H1 (cell line): Measurements from ENCODE around the gene GRID2. TPM values are rescaled to one million over a fixed set of nuclear protein-coding genes. Genes with fewer than 3 reads are reported as not detected.

ENCODE experiments used
- CTCF ChIA-PET: fragments of 300-600 bp; sonication (Branson Sonifier 250); formaldehyde crosslinking; loops from one replicate; lab custom pipeline; 2021; ENCODE audit not compliant: partially characterized antibody; lab: Charles Lee
- POLR2A ChIA-PET: fragments of 300-600 bp; sonication (Branson Sonifier 250); formaldehyde crosslinking; loops from one replicate; lab custom pipeline; 2021; ENCODE audit warnings: inconsistent platforms; ENCODE audit not compliant: partially characterized antibody; lab: Charles Lee
- DNase-seq, 2 experiments: peaks; one replicate each; pipeline versions ENCODE4 v3.0.0 to v3.0.0-alpha.2; 2010 to 2022; ENCODE audit warnings: low spot score in 2 of 2, low read depth in 1 of 2, mixed read lengths in 1 of 2
- FAIRE-seq: peaks from 2 replicates; lab custom pipeline; 2011; peaks lifted over from hg19 to GRCh38; lab: Jason Lieb, UNC
- H2AFZ ChIP-seq: 2 replicates; pipeline ENCODE4 v1.8.1; 2012; ENCODE audit warnings: low read length, inconsistent platforms
- H2AK5ac ChIP-seq: 2 replicates; pipeline ENCODE4 v1.6.1; 2013; ENCODE audit warnings: low read depth, low read length
- H2BK120ac ChIP-seq: replicated peaks from 2 replicates; pipeline ENCODE3; 2013; ENCODE audit warnings: low read depth, low read length, inconsistent platforms
- H2BK12ac ChIP-seq: 2 replicates; pipeline ENCODE4 v1.6.1; 2013; ENCODE audit warnings: low read depth, low read length
- H2BK15ac ChIP-seq: 2 replicates; pipeline ENCODE4 v1.6.1; 2013; ENCODE audit warnings: low read length
- H2BK20ac ChIP-seq: 2 replicates; pipeline ENCODE4 v1.6.1; 2013; ENCODE audit warnings: low read length
- H2BK5ac ChIP-seq: 2 replicates; pipeline ENCODE4 v1.6.1; 2013; ENCODE audit warnings: low read depth, low read length
- H3K14ac ChIP-seq: 2 replicates; pipeline ENCODE4 v1.6.1; 2013; ENCODE audit warnings: inconsistent platforms; ENCODE audit not compliant: insufficient read length
- H3K18ac ChIP-seq: 2 replicates; pipeline ENCODE4 v1.6.1; 2013; ENCODE audit warnings: low read length; ENCODE audit errors: extremely low read depth
- H3K23ac ChIP-seq: 2 replicates; pipeline ENCODE4 v1.6.1; 2013; ENCODE audit warnings: inconsistent platforms; ENCODE audit not compliant: insufficient read length
- H3K23me2 ChIP-seq: 2 replicates; pipeline ENCODE4 v1.6.1; 2013; ENCODE audit warnings: low read depth, low read length
- H3K27ac ChIP-seq: 2 replicates; pipeline ENCODE4 v1.6.1; 2011; ENCODE audit warnings: low read depth, low read length, inconsistent platforms
- H3K27me3 ChIP-seq, 4 experiments: replicated peaks in 1 of 4; 1 replicate in 1 of 4; 2 replicates in 3 of 4; pipeline versions ENCODE4 v1.6.1 to v1.8.1; 2011 to 2013; ENCODE audit warnings: low read length in 3 of 4, mild to moderate bottlenecking in 3 of 4, inconsistent platforms in 2 of 4, mixed read lengths in 2 of 4, moderate library complexity in 1 of 4; ENCODE audit not compliant: control insufficient read depth in 3 of 4, insufficient read depth in 3 of 4; ENCODE audit errors: extremely low read depth in 1 of 4
- H3K36me3 ChIP-seq, 4 experiments: 2 replicates each; pipeline versions ENCODE4 v1.6.1 to v1.8.1; 2011 to 2013; ENCODE audit warnings: mild to moderate bottlenecking in 4 of 4, low read length in 3 of 4, moderate library complexity in 2 of 4, control low read depth in 1 of 4, inconsistent platforms in 1 of 4; ENCODE audit not compliant: insufficient read depth in 4 of 4, control insufficient read depth in 2 of 4
- H3K4ac ChIP-seq: replicated peaks from 2 replicates; pipeline ENCODE3; 2013; ENCODE audit warnings: low read length, low read depth, mixed read lengths, inconsistent platforms; ENCODE audit not compliant: insufficient read length
- H3K4me1 ChIP-seq, 4 experiments: replicated peaks in 1 of 4; 1 replicate in 1 of 4; 2 replicates in 3 of 4; pipeline versions ENCODE4 v1.6.1 to v1.8.1; 2011 to 2013; ENCODE audit warnings: low read length in 3 of 4, inconsistent platforms in 2 of 4, mixed read lengths in 1 of 4; ENCODE audit not compliant: insufficient read depth in 4 of 4, control insufficient read depth in 3 of 4
- H3K4me2 ChIP-seq, 2 experiments: 2 replicates each; pipeline versions ENCODE4 v1.6.1 to v1.8.1; 2011 to 2013; ENCODE audit warnings: low read depth in 2 of 2, low read length in 2 of 2, control low read depth in 1 of 2, inconsistent platforms in 1 of 2, mild to moderate bottlenecking in 1 of 2; ENCODE audit not compliant: insufficient read depth in 1 of 2
- H3K4me3 ChIP-seq, 4 experiments: fragments of 200-600, 300-600 bp in 1 of 4; sonication (generic), shearing (Covaris generic), sonication (Bioruptor Twin) in 1 of 4; 2 replicates each; pipeline versions ENCODE4 v1.5.1 to v1.8.1; 2011 to 2016; ENCODE audit warnings: low read length in 4 of 4, low read depth in 3 of 4, control low read depth in 2 of 4, inconsistent platforms in 2 of 4, mild to moderate bottlenecking in 2 of 4, mixed read lengths in 1 of 4, moderate library complexity in 1 of 4; ENCODE audit not compliant: insufficient read depth in 2 of 4; ENCODE audit errors: extremely low read depth in 1 of 4
- H3K56ac ChIP-seq: replicated peaks from 2 replicates; pipeline ENCODE3; 2013; ENCODE audit warnings: low read depth, mild to moderate bottlenecking, mixed read lengths, low read length, inconsistent platforms; ENCODE audit not compliant: insufficient read length
- H3K79me1 ChIP-seq: 2 replicates; pipeline ENCODE4 v1.6.1; 2013; ENCODE audit warnings: low read depth, low read length, control low read depth
- H3K79me2 ChIP-seq, 2 experiments: 2 replicates each; pipeline versions ENCODE4 v1.6.1 to v1.8.1; 2012 to 2013; ENCODE audit warnings: low read length in 2 of 2, mild to moderate bottlenecking in 2 of 2, inconsistent platforms in 1 of 2; ENCODE audit not compliant: insufficient read depth in 2 of 2, control insufficient read depth in 1 of 2
- H3K9ac ChIP-seq, 4 experiments: replicated peaks in 1 of 4; 1 replicate in 1 of 4; 2 replicates in 3 of 4; pipeline versions ENCODE4 v1.6.1 to v1.8.1; 2011 to 2013; ENCODE audit warnings: low read depth in 3 of 4, low read length in 3 of 4, control low read depth in 2 of 4, mild to moderate bottlenecking in 2 of 4, moderate library complexity in 2 of 4, inconsistent platforms in 1 of 4; ENCODE audit errors: extremely low read depth in 1 of 4
- H3K9me3 ChIP-seq, 2 experiments: 2 replicates each; pipeline versions ENCODE4 v1.6.1 to v1.8.1; 2012 to 2013; ENCODE audit warnings: mild to moderate bottlenecking in 2 of 2, moderate library complexity in 2 of 2, control low read depth in 1 of 2, inconsistent platforms in 1 of 2, low read depth in 1 of 2, low read length in 1 of 2, mixed read lengths in 1 of 2; ENCODE audit not compliant: insufficient read depth in 2 of 2
- H4K20me1 ChIP-seq, 2 experiments: replicated peaks in 1 of 2; 2 replicates each; pipeline versions ENCODE3 to v1.8.1; 2011 to 2013; ENCODE audit warnings: inconsistent platforms in 2 of 2, low read length in 2 of 2, mild to moderate bottlenecking in 1 of 2; ENCODE audit not compliant: insufficient read depth in 2 of 2, control insufficient read depth in 1 of 2
- H4K5ac ChIP-seq: 2 replicates; pipeline ENCODE4 v1.6.1; 2013; ENCODE audit warnings: low read length, low read depth, mixed read lengths, inconsistent platforms; ENCODE audit not compliant: insufficient read length
- H4K8ac ChIP-seq: 2 replicates; pipeline ENCODE4 v1.8.0; 2013; ENCODE audit warnings: mild to moderate bottlenecking, moderate library complexity, low read length, inconsistent platforms; ENCODE audit not compliant: insufficient read depth; ENCODE audit errors: extremely low read depth
- H4K91ac ChIP-seq: replicated peaks from 2 replicates; pipeline ENCODE3; 2013; ENCODE audit warnings: low read length, mixed read lengths, inconsistent platforms; ENCODE audit not compliant: insufficient read length
- BACH1 ChIP-seq: IDR thresholded peaks from 2 replicates; pipeline ENCODE4 v1.6.1; 2012; ENCODE audit warnings: low read length, improper control_type of control experiment
- BCL11A ChIP-seq, 2 experiments: IDR thresholded peaks; one replicate each; pipeline ENCODE4 v1.6.1; 2011; ENCODE audit warnings: low read depth in 2 of 2, low read length in 2 of 2, mild to moderate bottlenecking in 2 of 2
- CTBP2 ChIP-seq: IDR thresholded peaks from 2 replicates; pipeline ENCODE4 v1.7.0; 2011; ENCODE audit warnings: borderline replicate concordance, mild to moderate bottlenecking, moderate library complexity, mixed read lengths, low read length; ENCODE audit not compliant: insufficient read depth, insufficient read length
- EGR1 ChIP-seq: IDR thresholded peaks from 2 replicates; pipeline ENCODE4 v1.6.1; 2011; ENCODE audit warnings: low read depth, low read length, borderline replicate concordance
- GTF2F1 ChIP-seq: IDR thresholded peaks from 2 replicates; pipeline ENCODE4 v1.6.1; 2012; ENCODE audit warnings: low read depth, low read length, improper control_type of control experiment, borderline replicate concordance
- JUND ChIP-seq: IDR thresholded peaks from 2 replicates; pipeline ENCODE4 v1.6.1; 2011; ENCODE audit warnings: mild to moderate bottlenecking, improper control_type of control experiment, low read length
- RFX5 ChIP-seq: IDR thresholded peaks from 2 replicates; pipeline ENCODE4 v1.6.1; 2011; ENCODE audit warnings: low read depth, low read length, improper control_type of control experiment, borderline replicate concordance
- RXRA ChIP-seq: IDR thresholded peaks from 2 replicates; pipeline ENCODE4 v1.6.1; 2011; ENCODE audit warnings: low read depth, mild to moderate bottlenecking, low read length, moderate library complexity; ENCODE audit not compliant: insufficient read depth
- SP4 ChIP-seq: IDR thresholded peaks from 2 replicates; pipeline ENCODE4 v1.6.1; 2012; ENCODE audit warnings: low read length, inconsistent platforms
- TAF7 ChIP-seq: optimal IDR thresholded peaks from 2 replicates; pipeline ENCODE3; 2011; ENCODE audit warnings: low read depth, mild to moderate bottlenecking, inconsistent platforms, low read length, moderate library complexity, borderline replicate concordance
- YY1 ChIP-seq: IDR thresholded peaks from 2 replicates; pipeline ENCODE4 v1.6.1; 2011; ENCODE audit warnings: low read depth, mild to moderate bottlenecking, low read length
- ZNF274 ChIP-seq: IDR thresholded peaks from 2 replicates; pipeline ENCODE4 v1.7.0; 2012; ENCODE audit warnings: low read length, borderline replicate concordance; ENCODE audit errors: extremely low read depth
- WGBS, 2 experiments: shearing (Covaris generic) in 1 of 2; methylation state at CpG; one replicate each; pipeline versions ENCODE4 v1.1.6 to v1.1.7; 2013 to 2015; ENCODE audit warnings: low lambda C conversion rate in 2 of 2, mixed read lengths in 2 of 2, inconsistent platforms in 1 of 2, low coverage in 1 of 2, missing lambda C conversion rate in 1 of 2; ENCODE audit not compliant: insufficient replicate concordance in 2 of 2, insufficient coverage in 1 of 2, insufficient read length in 1 of 2; ENCODE audit errors: extremely low coverage in 1 of 2, missing lambda C conversion rate in 1 of 2; 5-methylcytosine and 5-hydroxymethylcytosine counted together
- polyA plus RNA-seq, 7 experiments: library from polyadenylated mRNA; depleted of rRNA in 3 of 7; stranded (reverse) in 5 of 7; unstranded in 2 of 7; fragments of >200 nt in 5 of 7; fragments of 200-250 nt in 2 of 7; gene quantifications; 1 replicate in 5 of 7; 2 replicates in 1 of 7; 4 replicates in 1 of 7; pipeline versions ENCODE4 v1.2.1 to v1.2.3, GENCODE V29; 2011 to 2013; ENCODE audit warnings: missing spikeins in 2 of 7, mixed read lengths in 2 of 7
- total RNA-seq: library from RNA; stranded (reverse); fragmentation: NEBNext Ultra II Directional; extraction: Animal tissue kit (Norgen Biotek cat#: 25700); gene quantifications from 2 replicates; pipeline ENCODE4 v1.2.1, GENCODE V29; 2021
- TF ChIP-seq, protein P1 (sequence below): IDR thresholded peaks from 2 replicates; pipeline ENCODE4 v1.6.1; 2012; ENCODE audit warnings: low read length, inconsistent platforms

GRID2 gene
- total and polyA plus RNA-seq, 2 of the 8 experiments (the other 6 are each of a cell fraction or from before 2014, with no cell fraction given): 31.1 to 81.9 TPM

DNA sequence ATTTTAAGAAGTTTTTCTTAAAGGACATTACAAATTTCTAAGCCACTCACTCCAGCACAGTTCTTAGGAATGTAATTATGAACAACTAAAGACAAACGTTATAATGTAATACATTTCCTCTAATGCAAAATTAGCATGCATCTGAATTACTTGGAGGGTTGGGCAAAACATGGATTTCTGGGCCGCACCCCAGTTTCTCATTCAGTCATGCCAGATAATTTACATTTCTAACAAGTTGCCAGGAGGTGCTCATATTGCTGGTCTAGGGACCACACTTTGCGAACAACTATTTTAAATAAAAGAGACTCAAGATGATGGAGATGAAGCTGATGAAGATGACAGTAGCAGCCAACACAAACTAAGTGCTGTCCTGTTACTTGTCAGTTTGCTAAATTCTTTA is 840.1 kb downstream of the GRID2 start:
- DNase-seq (no peak), FAIRE-seq (no peak)
- Histone ChIP-seq H3K27me3 (no peaks in the 10 kb centered on the region), H2BK5ac (no peak overlapping the region), H3K79me2 (no peaks in the 10 kb centered on the region), H3K4ac (no peak overlapping the region), H3K27ac (no peak overlapping the region), H3K9ac (no peak overlapping the region), H3K4me1 (peaks cover 0 to 19% (median 12%) of the 10 kb centered on the region in 4 experiments; a peak in 5 of 7 replicates), H3K9me3 (peaks cover 0 to 1% of the 10 kb centered on the region in 2 experiments; a peak in 1 of 4 replicates), H4K8ac (no peak overlapping the region), H4K5ac (no peak overlapping the region), H2BK12ac (no peak overlapping the region), H2AK5ac (no peak overlapping the region), H3K14ac (no peak overlapping the region), H2BK20ac (no peak overlapping the region), H3K4me3 (no peak overlapping the region), H2AFZ (no peak overlapping the region), H4K20me1 (no peaks in the 10 kb centered on the region), H3K4me2 (no peak overlapping the region), H3K36me3 (peaks cover 0 to 1% (median under 1%) of the 10 kb centered on the region in 4 experiments; a peak in 2 of 8 replicates), H2BK15ac (no peak overlapping the region), H3K23ac (no peak overlapping the region), H3K79me1 (no peaks in the 10 kb centered on the region), H4K91ac (no peak overlapping the region), H3K56ac (no peak overlapping the region), H2BK120ac (no peak overlapping the region), H3K23me2 (no peaks in the 10 kb centered on the region), H3K18ac (no peak overlapping the region)
- ChIA-PET POLR2A (no interaction called here), CTCF (interaction anchor here (0.8 kb wide), 1 partner anchor 14 kb away, joined by 4 read pairs; no protein-coding TSS in a partner anchor)
- WGBS, 2 experiments: 76% methylated on average over 3 of the region's 3 CpGs; no CpG with 5 or more reads in 1 of the 2 experiments
- TF ChIP-seq SP4 (no peak), TAF7 (no peak), YY1 (no peak), RFX5 (no peak), GTF2F1 (no peak), BCL11A (IDR thresholded peaks at IDR 0.05; ENCODE audit: low read depth in 2 of 2, low read length in 2 of 2) (no peak), RXRA (no peak), BACH1 (no peak), CTBP2 (no peak), JUND (no peak), EGR1 (no peak), ZNF274 (no peak)
- TF ChIP-seq, protein P1, sequence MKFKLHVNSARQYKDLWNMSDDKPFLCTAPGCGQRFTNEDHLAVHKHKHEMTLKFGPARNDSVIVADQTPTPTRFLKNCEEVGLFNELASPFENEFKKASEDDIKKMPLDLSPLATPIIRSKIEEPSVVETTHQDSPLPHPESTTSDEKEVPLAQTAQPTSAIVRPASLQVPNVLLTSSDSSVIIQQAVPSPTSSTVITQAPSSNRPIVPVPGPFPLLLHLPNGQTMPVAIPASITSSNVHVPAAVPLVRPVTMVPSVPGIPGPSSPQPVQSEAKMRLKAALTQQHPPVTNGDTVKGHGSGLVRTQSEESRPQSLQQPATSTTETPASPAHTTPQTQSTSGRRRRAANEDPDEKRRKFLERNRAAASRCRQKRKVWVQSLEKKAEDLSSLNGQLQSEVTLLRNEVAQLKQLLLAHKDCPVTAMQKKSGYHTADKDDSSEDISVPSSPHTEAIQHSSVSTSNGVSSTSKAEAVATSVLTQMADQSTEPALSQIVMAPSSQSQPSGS: no peak
